ENCODE results near the gene HLA-A. TPM values are rescaled to one million over a fixed set of nuclear protein-coding genes. Genes with fewer than 3 reads are reported as not detected.
"Not testable (repeated sequence)": the region's sequence is repeated elsewhere in the genome, so short reads cannot be mapped to it uniquely, and the experiment has no call there.

HLA-A gene
- total RNA-seq, 4 donors from 2014 or later: 219 to 566 (median 521) TPM

GRCh38 chr6:29958046-29958445, 15.7 kb downstream of the HLA-A start:
- WGBS, 2 donors: 82 to 90% methylated on average over 1 of the region's 1 CpG
- no peak for DNase-seq (ENCODE audit: low spot score in 2 of 2)
- Histone ChIP-seq H3K36me3 (no peaks in the 10 kb centered on the region), H3K4me1 (peaks cover 0 to 3% (median 0%) of the 10 kb centered on the region in 4 donors), H3K4me3 (no peak overlapping the region), H3K27ac (no peak overlapping the region), H3K9me3 (no peaks in the 10 kb centered on the region), H3K27me3 (no peaks in the 10 kb centered on the region)
- TF ChIP-seq CTCF (IDR thresholded peaks at IDR 0.05) (no peak), POLR2A (IDR thresholded peaks at IDR 0.05) (no peak), EP300 (IDR thresholded peaks at IDR 0.05) (no peak)

GRCh38 chr6:29958921-29959320, 16.6 kb downstream of the HLA-A start:
- H3K27me3 ChIP-seq: no peaks in the 10 kb centered on the region
- H3K4me3 ChIP-seq: no peak overlapping the region
- WGBS, 2 donors: 67 to 73% methylated on average over 2 of the region's 2 CpGs
- no peaks in the 10 kb centered on the region for H3K9me3 ChIP-seq
- H3K36me3 ChIP-seq: no peaks in the 10 kb centered on the region
- H3K4me1 ChIP-seq: peaks cover 0 to under 1% (median 0%) of the 10 kb centered on the region in 4 donors
- no peak overlapping the region for H3K27ac ChIP-seq
- no peak for DNase-seq (ENCODE audit: low spot score in 2 of 2)
- no peak for TF ChIP-seq EP300 (IDR thresholded peaks at IDR 0.05)
- no peak for TF ChIP-seq CTCF (IDR thresholded peaks at IDR 0.05)
- no peak for TF ChIP-seq POLR2A (IDR thresholded peaks at IDR 0.05)

- H3K27ac ChIP-seq: no peak overlapping the region
- H3K4me3 ChIP-seq: no peak overlapping the region
- no peaks in the 10 kb centered on the region for H3K27me3 ChIP-seq
- TF ChIP-seq EP300 (IDR thresholded peaks at IDR 0.05) (no peak), CTCF (IDR thresholded peaks at IDR 0.05) (no peak), POLR2A (IDR thresholded peaks at IDR 0.05) (no peak)
- no peaks in the 10 kb centered on the region for H3K36me3 ChIP-seq
- no peaks in the 10 kb centered on the region for H3K9me3 ChIP-seq
- peaks cover 0 to 6% (median 1%) of the 10 kb centered on the region in 4 donors for H3K4me1 ChIP-seq
- DNase-seq (ENCODE audit: low spot score in 2 of 2): no peak
Observed at GRCh38 chr6:29959467-29959866, 17.1 kb downstream of the HLA-A start.

- 95 to 100% methylated on average over 1 of the region's 1 CpG for WGBS, 2 donors
- Histone ChIP-seq H3K4me3 (no peak overlapping the region), H3K9me3 (no peaks in the 10 kb centered on the region), H3K27ac (no peak overlapping the region), H3K4me1 (peaks cover 0 to 31% (median 17%) of the 10 kb centered on the region in 4 donors), H3K36me3 (no peaks in the 10 kb centered on the region), H3K27me3 (no peaks in the 10 kb centered on the region)
- no peak for DNase-seq (ENCODE audit: low spot score in 2 of 2)
- TF ChIP-seq EP300 (IDR thresholded peaks at IDR 0.05): no peak
Observed at GRCh38 chr6:29961966-29962365, 19.6 kb downstream of the HLA-A start.

- H3K36me3 ChIP-seq; H3K27me3 ChIP-seq; H3K9me3 ChIP-seq; DNase-seq (ENCODE audit: low spot score in 2 of 2); H3K4me3 ChIP-seq: not testable (repeated sequence)
- WGBS, 2 donors: 93 to 100% methylated on average over 2 of the region's 2 CpGs
- Histone ChIP-seq H3K27ac (peak overlapping the region in 1 of 4 donors; percentile 85), H3K4me1 (peaks cover 0 to 45% (median 19%) of the 10 kb centered on the region in 4 donors)
Observed at GRCh38 chr6:29963697-29964096, 21.4 kb downstream of the HLA-A start.

- Histone ChIP-seq H3K4me3 (peak overlapping the region in 2 of 4 donors; percentile 33 to 41), H3K4me1 (peaks cover 0 to 45% (median 19%) of the 10 kb centered on the region in 4 donors), H3K9me3 (no peaks in the 10 kb centered on the region), H3K27me3 (no peaks in the 10 kb centered on the region), H3K36me3 (no peaks in the 10 kb centered on the region), H3K27ac (peak overlapping the region; percentile 22 to 89 (median 79))
- DNase-seq (ENCODE audit: low spot score in 2 of 2): no peak
- no peak for TF ChIP-seq POLR2A (IDR thresholded peaks at IDR 0.05)
- no peak for TF ChIP-seq CTCF (IDR thresholded peaks at IDR 0.05)
- no peak for TF ChIP-seq EP300 (IDR thresholded peaks at IDR 0.05)
- 16% methylated on average over 3 of the region's 3 CpGs for WGBS, 2 donors
Observed at GRCh38 chr6:29964518-29964886, 22.2 kb downstream of the HLA-A start.
